ENCODE data around the gene SLC39A7.
"Not testable (repeated sequence)": the region's sequence is repeated elsewhere in the genome, so short reads cannot be mapped to it uniquely, and the experiment has no call there.

Gene SLC39A7

GRCh38 chr6:33206864-33207551 is 6.3 kb downstream of the SLC39A7 start:
- no peak for DNase-seq

- DNase-seq = no peak
Measured at GRCh38 chr6:33207552-33208090, 7.0 kb downstream of the SLC39A7 start.

- peak; percentile 87 to 90 for DNase-seq
Measured at GRCh38 chr6:33208091-33208967, 7.7 kb downstream of the SLC39A7 start, which contains the start of gene RING1. TSS of gene RING1 (plus strand) at chr6:33208500. CDS start at chr6:33208823, 323 bp downstream.

- DNase-seq = no peak
Measured at GRCh38 chr6:33209856-33210255, 9.2 kb downstream of the SLC39A7 start.

- no peak for DNase-seq
Measured at GRCh38 chr6:33211136-33211535, 10.5 kb downstream of the SLC39A7 start.

GRCh38 chr6:33211666-33212422 is 11.2 kb downstream of the SLC39A7 start:
- no peak for DNase-seq

GRCh38 chr6:33212857-33213165 is 12.1 kb downstream of the SLC39A7 start:
- DNase-seq = no peak

GRCh38 chr6:33213166-33213988 is 12.7 kb downstream of the SLC39A7 start:
- no peak for DNase-seq

GRCh38 chr6:33213989-33214335 is 13.3 kb downstream of the SLC39A7 start:
- DNase-seq = no peak

- DNase-seq = no peak
Measured at GRCh38 chr6:33215271-33216116, 14.8 kb downstream of the SLC39A7 start.

GRCh38 chr6:33216117-33216649 is 15.5 kb downstream of the SLC39A7 start:
- no peak for DNase-seq

GRCh38 chr6:33217246-33217645 is 16.6 kb downstream of the SLC39A7 start:
- DNase-seq = no peak

- no peak for DNase-seq
Measured at GRCh38 chr6:33217681-33218080, 17.0 kb downstream of the SLC39A7 start.

GRCh38 chr6:33226503-33227120 is 25.9 kb downstream of the SLC39A7 start:
- DNase-seq = not testable (repeated sequence)

- DNase-seq = no peak
Measured at GRCh38 chr6:33235221-33235634, 34.6 kb downstream of the SLC39A7 start.

GRCh38 chr6:33236328-33236727 is 35.7 kb downstream of the SLC39A7 start:
- no peak for DNase-seq

- no peak for DNase-seq
Measured at GRCh38 chr6:33236852-33237251, 36.2 kb downstream of the SLC39A7 start.

GRCh38 chr6:33237741-33238140 is 37.1 kb downstream of the SLC39A7 start:
- no peak for DNase-seq

- no peak for DNase-seq
Measured at GRCh38 chr6:33241968-33242367, 41.3 kb downstream of the SLC39A7 start.

GRCh38 chr6:33243476-33243875 is 42.8 kb downstream of the SLC39A7 start:
- no peak for DNase-seq
